GM19463 (cell line): Measurements from ENCODE around the gene MYO1G.
A peak's percentile ranks its signal among the peaks of the same experiment; 100 is the strongest.

Source experiments
- ATAC-seq: cut with Tn5 transposase; IDR thresholded peaks from one replicate; pipeline ENCODE4 v1.9.1; 2021; ENCODE audit warnings: mild to moderate bottlenecking, moderate library complexity; ENCODE audit not compliant: unreplicated experiment

The MYO1G gene

GRCh38 chr7:44981035-44981706 lies 2.4 kb upstream of the MYO1G start:
- ATAC-seq = no peak

DNA sequence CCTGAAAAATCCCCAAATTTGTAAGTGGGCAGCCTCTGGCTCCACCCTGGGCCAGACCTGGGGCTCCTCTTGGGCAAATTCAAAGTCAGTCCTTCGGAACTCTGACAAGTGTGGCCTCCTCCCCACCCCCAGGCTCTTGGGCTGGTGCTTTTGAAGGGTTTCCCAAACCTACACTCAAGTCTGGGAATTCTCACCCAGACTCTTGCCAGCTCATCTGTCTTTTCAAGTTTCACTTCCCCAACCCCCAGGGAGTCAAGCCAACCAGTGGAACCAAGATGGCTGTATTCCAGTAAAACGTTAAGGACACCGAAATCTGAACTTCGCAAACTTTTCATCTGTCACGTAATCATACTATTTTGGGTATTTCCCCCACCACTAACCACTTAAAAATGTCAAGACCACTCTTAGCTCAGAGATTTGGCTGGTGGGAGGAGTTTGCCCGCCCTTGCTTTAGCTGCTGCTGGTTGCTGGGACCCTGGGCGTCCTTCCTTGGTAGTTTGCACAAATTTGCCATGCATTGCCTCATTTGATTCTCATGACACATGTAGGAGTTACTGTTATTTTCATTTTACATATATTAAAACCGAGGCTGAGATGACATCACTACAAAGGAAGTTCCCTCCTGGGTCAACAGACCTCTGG lies 1.7 kb upstream of the MYO1G start:
- peak; percentile 43 for ATAC-seq

DNA sequence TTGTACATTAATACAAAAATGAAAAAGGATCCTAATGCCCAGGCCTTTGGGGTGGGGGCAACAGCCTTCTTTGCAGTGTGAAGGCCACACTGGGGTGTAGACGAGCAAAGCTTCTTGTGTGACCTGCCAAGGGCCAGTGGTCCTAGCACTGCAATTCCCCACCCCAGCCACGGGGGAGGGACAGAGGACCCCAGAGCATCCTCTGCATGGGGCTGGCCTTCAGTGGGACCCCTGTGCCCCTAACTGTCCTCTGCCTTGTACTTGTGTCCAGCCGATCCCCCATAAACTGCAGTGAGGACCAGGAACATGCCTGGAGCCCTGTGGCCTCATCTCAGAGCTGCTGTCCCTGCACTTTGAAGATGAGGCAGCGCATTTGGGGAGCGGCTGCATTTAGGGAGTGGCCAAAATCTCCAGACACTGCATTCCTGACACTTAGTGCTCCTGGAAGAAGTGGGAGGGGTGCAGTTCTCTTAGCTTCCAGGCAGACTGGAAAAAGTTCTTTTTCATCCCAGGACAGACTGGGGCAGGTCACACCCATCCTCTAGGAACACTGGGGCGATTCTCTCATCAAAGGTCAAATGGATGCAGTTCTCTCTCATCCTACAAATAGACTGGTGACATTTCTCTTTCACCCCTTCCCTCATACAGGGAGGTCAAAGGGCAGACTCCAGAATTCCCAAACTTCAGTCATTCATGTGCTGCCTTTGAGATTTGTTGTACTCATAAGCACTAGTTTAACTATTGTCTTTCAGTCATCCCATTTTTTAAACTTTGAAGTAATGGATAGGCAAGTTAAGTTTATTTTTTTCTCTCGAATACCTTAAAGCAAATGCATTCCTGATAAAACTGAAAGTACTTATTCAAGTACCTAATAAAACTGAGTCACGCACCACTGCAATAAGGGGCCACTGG lies 922 bp upstream of the MYO1G start:
- no peak for ATAC-seq

- no peak for ATAC-seq
Measured at GRCh38 chr7:44977959-44978335, 868 bp downstream of the MYO1G start.

DNA sequence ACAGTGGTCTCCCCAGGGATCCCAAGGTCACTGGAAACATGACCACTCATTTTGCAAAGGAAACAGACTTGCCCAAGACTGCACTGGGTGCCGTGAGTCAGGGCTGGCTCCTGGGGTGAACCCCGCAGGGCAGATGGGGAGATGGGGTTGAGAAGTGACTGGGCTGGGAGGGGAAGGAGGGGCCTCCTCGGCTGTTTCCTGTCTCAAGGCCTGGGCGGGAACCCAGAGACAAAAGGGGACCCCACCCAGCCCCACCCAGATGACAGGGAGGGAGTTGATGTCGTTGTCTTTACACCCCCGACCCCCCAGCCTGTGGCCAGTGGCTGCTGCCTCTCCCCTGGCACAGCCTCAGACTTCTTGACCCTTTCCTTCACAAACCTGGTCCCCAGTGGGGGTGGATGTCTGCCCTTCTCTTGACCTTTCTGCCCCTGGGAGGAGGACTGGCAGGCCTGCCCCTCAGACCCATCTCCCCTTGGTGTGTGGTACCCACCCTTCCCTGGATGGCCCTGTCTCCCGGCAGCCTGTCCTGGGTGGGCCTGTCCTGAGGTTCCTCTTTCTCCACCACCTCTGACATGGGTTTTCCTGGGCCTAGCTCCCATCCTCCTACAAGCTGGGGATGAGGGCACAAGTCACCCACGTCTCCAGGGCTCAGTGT lies 1.4 kb downstream of the MYO1G start:
- ATAC-seq = no peak

- no peak for ATAC-seq
Measured at GRCh38 chr7:44976746-44977196, 2.0 kb downstream of the MYO1G start.

DNA sequence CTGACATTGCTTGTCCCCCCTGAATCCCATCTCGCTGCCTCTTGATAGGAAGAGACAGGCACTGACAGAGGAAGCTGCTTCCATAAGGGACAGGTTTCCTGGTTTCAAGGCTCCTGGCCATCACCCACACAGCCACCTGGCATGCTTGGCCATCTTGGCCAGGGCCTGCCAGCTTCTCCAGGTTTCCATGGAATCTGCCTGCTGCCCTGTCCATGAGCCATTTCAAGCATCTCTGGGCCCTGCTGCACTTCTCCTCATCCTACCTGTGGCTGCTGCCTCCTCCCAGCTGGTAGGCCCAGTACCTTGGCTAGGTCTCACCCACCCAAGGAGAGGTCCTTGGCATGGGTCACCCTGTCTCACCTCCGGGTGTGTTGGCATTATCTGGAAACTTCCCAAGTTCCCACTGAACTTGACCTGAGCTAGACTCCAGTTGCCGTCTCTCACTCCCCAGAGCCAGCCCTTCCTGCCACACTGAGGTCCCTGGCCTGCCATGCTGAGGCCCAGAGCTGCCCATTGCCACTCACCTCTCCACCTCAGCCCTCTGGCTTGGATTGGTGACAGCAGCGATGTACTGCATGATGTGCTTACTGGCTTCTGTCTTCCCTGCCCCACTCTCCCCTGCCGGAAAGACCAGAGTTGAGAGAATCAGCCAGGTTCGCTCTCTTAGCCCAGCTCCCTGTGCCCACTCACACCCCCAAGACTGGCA lies 2.6 kb downstream of the MYO1G start:
- ATAC-seq = no peak

GRCh38 chr7:44975331-44976039 lies 3.3 kb downstream of the MYO1G start:
- ATAC-seq = no peak

GRCh38 chr7:44974549-44974948 lies 4.3 kb downstream of the MYO1G start:
- no peak for ATAC-seq

- no peak for ATAC-seq
Measured at GRCh38 chr7:44973610-44974401, 5.0 kb downstream of the MYO1G start.

- no peak for ATAC-seq
Measured at GRCh38 chr7:44972562-44972961, 6.3 kb downstream of the MYO1G start.

GRCh38 chr7:44971902-44972441 lies 6.8 kb downstream of the MYO1G start:
- ATAC-seq = no peak

DNA sequence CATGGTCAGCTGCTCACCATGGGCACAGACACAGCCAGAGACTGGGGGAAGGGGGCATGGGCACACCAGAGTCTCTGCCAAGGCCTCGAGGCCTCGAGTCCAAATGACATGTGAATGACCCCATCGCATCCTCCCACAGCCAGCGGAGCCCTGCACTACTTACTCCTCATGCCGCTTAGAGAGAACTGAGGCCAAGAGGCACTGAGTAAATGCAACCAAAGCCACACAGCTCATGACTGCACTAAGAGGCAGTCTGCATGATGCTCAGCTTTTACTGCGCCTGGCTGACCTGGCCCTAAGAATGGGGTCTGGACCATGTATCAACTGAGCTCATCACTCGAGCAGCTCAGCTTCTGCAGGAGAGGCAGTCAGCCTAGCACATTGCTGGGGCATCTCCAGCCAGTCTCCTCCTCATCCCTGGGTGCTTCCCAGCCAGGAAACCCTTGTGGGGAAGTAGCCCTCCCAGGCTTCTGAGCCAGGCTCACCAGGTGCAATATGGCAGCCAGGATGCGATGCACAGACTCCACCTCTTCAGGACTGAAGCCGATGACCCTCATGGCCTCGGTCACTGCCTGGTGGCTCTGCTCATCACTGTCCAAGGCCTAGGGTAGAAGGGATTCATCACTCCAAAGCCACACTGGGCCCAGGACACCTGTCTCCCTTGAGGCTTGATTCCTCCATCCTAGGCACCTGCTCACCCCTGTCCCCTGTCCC lies 7.5 kb downstream of the MYO1G start:
- ATAC-seq = no peak

GRCh38 chr7:44970523-44971051 lies 8.2 kb downstream of the MYO1G start:
- no peak for ATAC-seq

- ATAC-seq = no peak
Measured at GRCh38 chr7:44969701-44970522, 8.9 kb downstream of the MYO1G start.

- ATAC-seq = no peak
Measured at GRCh38 chr7:44969049-44969700, 9.6 kb downstream of the MYO1G start.
